HG02938 (cell line): ENCODE measurements around the gene LIMK1.
"Not testable (repeated sequence)": the region's sequence is repeated elsewhere in the genome, so short reads cannot be mapped to it uniquely, and the experiment has no call there.

Source experiments
- ATAC-seq: cut with Tn5 transposase; IDR thresholded peaks from one replicate; pipeline ENCODE4 v1.9.1; 2021; ENCODE audit warnings: mild to moderate bottlenecking, moderate library complexity; ENCODE audit not compliant: unreplicated experiment

LIMK1 gene

DNA sequence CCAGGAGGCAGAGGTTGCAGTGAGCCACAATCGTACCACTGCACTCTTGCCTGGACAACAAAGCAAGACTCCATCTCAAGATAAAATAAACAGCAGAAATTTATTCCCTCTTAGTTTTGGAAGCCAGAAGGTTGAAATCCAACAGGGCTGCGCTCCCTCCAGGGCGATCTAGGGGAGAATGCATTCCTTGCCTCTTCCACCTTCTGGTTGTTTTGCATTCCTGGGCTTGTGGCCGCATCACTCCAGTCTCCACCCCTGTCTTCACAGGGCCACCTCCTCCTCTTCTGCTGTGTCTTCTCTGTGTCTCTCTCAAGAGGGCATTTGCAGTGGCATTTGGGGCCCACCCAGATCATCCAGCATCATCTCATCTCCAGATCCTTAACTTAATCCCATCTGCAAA lies 36.2 kb downstream of the LIMK1 start:
- no peak for ATAC-seq

GRCh38 chr7:74121401-74122249 lies 38.0 kb downstream of the LIMK1 start:
- ATAC-seq = no peak

DNA sequence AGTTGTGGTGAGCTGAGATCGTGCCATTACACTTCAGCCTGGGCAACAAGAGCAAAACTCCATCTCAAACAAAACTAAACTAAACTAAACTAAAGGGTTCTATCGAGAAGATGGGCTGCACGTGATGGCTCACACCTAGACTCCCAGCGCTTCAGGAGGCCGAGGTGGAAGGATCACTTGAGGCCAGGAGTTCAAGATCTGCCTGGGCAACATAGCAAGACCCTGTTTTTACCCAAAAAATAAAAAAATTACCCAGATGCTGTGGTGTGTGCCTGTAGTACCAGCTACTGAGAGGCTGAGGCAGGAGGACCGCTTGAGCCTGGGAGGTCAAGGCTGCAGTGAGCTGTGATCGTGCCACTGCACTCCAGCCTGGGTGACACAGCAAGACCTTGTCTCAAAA lies 40.3 kb downstream of the LIMK1 start:
- ATAC-seq = not testable (repeated sequence)

DNA sequence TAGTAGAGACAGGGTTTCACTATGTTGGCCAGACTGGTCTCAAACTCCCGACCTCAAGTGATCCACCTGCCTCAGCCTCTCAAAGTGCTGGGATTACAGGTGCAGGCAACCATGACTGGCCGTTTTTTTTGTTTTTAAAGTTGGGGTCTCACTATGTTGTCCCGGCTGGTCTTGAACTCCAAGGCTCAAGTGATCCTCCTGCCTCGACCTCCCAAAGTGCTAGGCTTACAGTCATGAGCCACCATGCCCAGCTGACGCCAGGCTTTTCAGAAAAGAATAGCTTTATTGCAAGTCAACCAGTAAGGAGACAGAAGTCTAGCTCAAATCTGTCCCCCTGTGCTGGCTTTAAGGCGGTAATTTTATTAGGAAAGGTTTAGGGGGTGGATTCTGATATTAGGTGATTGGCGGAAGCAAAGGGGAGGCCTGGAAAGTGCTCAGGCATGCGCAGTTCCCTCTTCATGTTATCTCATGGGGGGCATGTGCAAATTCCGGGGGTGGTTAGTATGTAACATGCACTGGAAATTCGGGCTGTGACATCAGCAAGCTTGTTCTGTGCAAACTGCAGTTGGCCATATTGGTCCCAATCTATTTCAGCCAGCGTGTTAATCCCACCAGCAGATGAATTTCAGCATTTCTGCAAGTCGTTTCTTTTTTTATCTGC lies 42.7 kb downstream of the LIMK1 start:
- no peak for ATAC-seq

DNA sequence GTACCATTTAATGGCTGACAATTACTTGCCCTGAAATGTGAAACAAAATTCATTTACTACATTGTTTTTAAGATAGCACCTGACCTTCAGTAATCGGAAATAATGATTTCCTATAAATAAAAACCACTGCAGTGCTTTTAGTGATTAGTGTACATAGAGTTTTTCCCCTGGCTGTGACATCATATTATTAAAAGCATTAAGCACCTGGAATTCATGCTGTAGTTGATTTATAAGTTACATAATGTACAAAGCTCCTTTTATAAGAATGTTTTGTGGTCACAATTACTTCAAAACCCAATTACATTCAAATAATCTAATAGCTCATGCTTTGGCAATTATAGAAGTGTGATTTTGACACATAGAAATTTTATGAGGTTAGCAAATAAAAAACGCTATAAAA lies 46.3 kb downstream of the LIMK1 start:
- ATAC-seq = no peak

- ATAC-seq = no peak
These were observed 46.9 kb downstream of the LIMK1 start for GRCh38 chr7:74130518-74130917.

DNA sequence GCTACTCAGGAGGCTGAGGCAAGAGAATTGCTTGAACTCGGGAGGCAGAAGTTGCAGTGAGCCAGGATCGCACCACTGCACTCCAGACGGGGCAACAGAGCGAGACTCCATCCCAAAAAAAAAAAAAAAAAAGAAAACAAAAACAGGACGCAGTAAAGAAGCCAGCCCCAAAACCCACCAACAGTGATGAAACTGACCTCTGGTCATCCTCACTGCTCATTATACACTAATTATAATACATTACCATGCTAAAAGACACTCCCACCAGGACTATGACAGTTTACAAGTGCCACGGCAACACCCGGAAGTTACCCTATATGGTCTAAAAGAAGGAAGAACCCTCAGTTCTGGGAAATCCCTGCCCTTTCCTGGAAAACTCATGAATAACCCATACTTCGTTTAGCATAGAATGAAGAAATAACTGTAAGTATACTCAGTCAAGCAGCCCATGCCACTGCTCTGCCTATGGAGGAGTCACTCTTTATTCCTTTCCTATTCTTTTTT lies 50.6 kb downstream of the LIMK1 start:
- ATAC-seq = no peak

DNA sequence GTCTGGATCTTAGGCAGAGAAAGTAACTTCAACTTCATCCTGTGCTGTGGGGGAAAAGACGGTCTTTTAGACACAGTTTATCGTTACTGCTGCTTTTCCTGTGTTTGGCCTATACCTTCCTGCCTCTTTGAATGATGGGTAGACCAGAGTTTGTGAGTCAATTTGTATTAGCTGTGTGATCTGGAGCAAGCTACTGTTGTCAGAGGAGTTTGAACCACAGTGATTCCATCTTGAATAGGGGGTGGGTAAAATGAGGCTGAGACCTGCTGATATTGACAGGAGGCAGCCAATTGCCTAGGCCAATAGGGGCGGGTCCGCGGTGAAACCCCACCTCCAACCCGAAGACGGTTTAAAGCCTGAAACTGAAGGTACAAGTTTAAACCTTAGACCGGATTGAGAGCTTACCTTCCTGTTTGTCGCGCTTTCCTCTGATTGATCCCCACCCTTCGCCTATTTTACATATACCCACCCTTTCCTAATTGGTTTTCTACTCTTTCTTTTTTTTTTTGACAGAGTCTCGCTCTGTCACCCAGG lies 54.8 kb downstream of the LIMK1 start:
- no peak for ATAC-seq

DNA sequence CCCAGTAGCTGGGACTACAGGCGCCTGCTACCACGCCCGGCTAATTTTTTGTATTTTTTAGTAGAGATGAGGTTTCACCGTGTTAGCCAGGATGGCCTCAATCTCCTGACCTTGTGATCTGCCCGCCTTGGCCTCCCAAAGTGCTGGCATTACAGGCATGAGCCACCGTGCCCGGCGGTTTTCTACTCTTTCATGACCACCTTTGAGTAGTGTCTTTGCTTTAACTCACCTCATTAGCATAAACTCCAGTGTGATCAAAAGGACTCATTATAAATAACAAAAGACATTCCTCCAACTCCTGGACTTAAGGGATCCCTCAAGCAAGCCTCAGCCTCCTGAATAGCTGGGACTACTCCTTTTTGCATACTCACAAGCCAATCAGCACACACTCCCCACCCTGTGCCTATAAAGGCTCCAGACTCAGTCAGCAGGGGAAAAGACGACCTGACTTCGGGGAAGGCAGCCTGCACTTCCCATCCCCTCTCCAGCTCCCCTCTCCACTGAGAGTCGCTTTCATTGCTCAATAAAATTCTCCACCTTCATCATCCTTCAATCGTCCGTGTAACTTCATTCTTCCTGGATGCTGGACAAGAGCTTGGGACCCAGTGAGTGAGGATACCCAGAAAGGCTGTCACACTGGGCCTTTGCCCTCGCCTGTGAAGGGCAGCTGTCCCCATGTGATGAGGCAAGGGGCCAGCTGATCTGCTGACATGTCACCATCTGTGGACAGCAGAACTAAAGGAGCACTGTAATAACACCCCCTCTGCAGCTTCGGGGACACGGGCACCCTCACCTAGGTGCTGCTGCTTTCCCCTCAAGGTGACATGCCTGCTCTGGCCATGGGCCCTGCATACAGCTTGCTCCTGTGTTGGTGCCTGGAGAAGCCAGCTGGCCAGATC lies 55.6 kb downstream of the LIMK1 start:
- ATAC-seq = no peak

DNA sequence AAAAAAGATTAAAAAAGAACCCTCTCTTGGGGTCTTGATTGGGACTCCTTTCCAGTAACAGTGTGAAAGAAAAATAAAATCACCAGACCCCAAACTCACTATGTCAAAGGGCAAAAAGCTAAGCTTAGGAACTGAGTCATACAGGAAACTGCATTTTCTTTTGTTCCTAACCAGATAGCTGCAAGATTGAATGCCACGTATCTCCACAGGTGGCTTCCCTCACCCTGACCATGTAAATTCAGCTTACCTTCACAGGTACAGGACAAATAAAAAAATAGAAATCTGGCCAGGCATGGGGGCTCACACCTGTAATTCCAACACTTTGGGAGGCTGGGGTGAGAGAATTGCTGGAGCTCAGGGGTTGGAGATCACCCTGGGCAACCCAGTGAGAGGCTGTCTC lies 58.1 kb downstream of the LIMK1 start:
- ATAC-seq = no peak

DNA sequence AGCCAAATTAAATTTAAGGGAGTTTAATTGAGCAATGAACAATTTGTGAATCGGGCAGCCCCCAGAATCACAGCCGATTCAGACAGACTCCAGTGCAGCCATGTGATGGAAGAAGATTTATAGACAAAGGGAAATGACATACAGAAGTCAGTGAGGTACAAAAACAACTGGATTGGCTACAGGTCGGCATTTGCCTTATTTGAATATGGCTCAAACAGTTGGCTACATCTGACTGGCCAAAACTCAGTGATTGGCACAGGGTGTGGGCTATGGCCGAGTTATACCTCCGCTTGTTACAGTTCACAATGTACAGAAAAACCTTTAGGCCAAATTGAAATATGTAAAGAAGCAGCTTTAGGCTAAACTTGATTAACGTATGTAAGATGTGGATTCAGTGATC lies 59.8 kb downstream of the LIMK1 start:
- ATAC-seq = no peak

DNA sequence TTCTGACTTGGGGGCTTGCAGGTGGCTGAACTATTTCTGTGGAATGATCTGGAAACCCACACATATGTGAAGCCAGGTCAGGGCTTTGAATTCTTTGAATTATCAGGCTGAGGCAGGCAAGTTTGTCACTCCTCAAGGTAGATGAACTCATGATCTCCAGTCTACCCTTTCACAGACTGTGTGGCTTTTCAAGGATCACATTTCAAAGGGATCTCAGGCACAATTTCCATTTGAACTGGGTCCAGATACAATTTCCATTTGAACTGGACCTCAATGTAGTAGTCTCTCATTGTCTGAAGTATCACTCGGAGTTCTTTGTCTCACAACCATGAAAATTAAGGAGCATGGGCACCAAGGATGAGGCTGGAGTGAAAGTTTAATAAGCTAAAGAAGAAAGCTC lies 64.9 kb downstream of the LIMK1 start:
- ATAC-seq = no peak

- no peak for ATAC-seq
These were observed 65.5 kb downstream of the LIMK1 start for GRCh38 chr7:74149071-74149470.

GRCh38 chr7:74149603-74150002 lies 66.0 kb downstream of the LIMK1 start:
- no peak for ATAC-seq

GRCh38 chr7:74153736-74154135 lies 70.1 kb downstream of the LIMK1 start:
- no peak for ATAC-seq

- ATAC-seq = no peak
These were observed 72.3 kb downstream of the LIMK1 start for GRCh38 chr7:74155810-74156395.

GRCh38 chr7:74157605-74158004 lies 74.0 kb downstream of the LIMK1 start:
- ATAC-seq = no peak

GRCh38 chr7:74164985-74165456 lies 81.4 kb downstream of the LIMK1 start:
- no peak for ATAC-seq

- ATAC-seq = no peak
These were observed 82.4 kb downstream of the LIMK1 start for GRCh38 chr7:74165867-74166593.

GRCh38 chr7:74167324-74167723 lies 83.7 kb downstream of the LIMK1 start:
- not testable (repeated sequence) for ATAC-seq
